DND-41 (cell line): ENCODE measurements around the gene UGDH.

Experiments used
- CTCF ChIP-seq: IDR thresholded peaks from 2 replicates; pipeline ENCODE4 v1.5.1; 2012; ENCODE audit warnings: borderline replicate concordance, low read length, moderate library complexity, mild to moderate bottlenecking; ENCODE audit not compliant: poor library complexity, severe bottlenecking; ENCODE audit errors: extremely low read depth
- EZH2 ChIP-seq: IDR thresholded peaks from 3 replicates; pipeline ENCODE4 v1.6.1; 2012; ENCODE audit warnings: borderline replicate concordance, low read depth, mild to moderate bottlenecking, moderate library complexity, low read length, inconsistent platforms; ENCODE audit not compliant: severe bottlenecking

GRCh38 chr4:39571054-39571453 is 43.8 kb upstream of the UGDH start:
- TF ChIP-seq CTCF (no peak), EZH2 (no peak)
